HG03135 (cell line): ENCODE results near the gene MLEC.

Experiments
- ATAC-seq: cut with Tn5 transposase; IDR thresholded peaks from one replicate; pipeline ENCODE4 v1.9.1; 2021; ENCODE audit warnings: mild to moderate bottlenecking, moderate library complexity; ENCODE audit not compliant: unreplicated experiment

The MLEC gene

DNA sequence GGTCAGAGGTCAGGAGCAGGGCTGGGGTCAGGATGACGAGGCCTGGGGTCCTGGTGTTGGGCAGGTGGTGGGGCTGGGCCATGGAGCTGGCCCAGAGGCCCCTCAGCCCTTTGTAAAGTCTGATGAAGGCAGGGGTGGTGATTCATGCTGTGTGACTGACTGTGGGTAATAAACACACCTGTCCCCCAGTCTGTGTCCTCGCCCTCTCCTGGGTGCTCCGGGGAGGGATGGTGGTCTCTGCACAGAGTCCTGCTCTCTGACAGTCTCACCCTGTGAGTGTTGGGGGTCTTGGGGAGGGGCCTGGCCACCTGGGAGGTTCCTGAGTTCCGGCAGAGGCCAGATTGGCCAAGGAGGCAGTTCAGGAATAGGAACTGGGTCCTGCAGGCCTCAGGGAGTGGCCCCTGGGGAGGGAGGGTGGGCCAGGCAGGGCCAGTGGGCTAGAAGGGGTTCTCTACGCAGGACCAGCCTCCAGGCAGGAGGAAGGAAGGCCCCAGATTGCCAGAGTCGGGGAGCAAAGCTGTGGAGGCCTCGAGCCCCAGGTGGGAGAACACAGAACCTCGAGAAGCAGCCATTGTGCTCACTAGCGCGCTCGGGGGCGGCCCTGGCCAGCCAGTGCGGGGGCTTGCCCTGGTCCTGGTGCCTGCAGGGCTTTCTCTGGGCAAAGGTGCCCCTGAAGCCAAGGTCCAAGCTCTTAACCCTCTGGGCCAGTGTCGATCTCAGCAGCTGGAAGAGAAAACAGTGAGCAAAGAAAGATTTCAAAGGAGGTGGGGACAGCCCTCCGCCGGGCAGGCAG is 53.1 kb downstream of the MLEC start:
- no peak for ATAC-seq

DNA sequence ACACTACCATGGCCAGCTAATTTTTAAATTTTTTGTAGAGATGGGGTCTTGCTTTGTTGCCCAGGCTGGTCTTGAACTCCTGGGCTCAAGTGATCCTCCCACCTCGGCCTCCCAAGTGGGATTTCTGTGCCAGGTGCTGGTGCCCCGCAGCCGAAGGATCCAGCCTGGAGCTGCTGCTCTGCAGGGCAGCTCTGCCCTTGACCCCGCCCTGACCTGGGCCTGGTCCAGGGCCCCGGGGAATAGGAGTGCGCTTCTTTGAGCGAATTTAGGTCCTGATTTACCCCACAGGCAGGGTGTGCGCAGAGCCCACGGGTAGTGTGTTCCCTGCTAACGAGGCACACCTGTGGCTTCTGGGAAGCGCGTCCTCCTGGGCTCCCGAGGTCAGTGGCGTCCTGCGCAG is 53.9 kb downstream of the MLEC start:
- no peak for ATAC-seq

DNA sequence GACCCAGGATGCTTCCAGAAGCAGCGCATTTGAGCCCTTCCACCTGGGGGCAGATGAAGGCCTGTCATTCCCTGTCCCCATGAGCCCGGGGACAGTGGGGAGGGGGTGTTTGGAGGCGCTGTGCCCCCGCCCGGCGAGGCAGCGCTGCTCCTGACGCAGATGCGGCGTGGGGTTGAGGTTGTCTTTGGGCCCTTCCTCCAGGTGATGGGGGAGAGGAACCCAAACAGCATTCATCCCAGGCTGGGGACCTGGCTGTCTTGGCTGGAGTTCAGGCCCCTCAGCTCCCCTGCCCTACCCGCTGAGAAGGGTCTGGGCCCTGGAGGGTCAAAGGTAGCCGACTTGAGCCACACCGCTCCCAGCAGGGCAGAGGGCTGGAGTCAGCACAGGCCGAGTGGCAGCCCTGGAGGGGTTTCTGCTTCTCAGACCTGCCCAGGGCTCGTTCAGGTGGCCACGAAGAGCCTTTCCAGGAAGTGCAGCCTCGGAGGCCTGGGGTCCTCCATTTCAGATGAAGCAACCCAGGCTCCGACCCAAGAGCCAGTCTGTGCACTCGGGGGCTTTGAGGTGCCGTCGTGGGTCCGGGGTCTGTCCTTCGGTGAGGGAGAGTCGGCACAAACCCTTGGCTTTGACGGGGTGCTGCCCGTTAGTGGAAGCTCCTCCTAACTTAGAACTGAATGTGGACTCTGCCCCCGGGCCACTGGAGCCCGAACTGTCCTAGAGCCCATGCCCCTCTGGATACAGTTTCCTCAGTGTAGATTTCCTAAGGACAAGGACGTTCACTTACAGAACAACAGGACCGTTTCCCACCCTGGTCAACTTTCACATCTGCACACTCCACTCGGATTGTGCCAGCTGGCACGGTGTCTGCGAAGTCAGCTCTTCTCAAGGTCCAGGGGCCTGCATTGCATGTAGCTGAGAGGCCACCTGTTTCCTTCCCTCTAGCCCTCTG is 54.8 kb downstream of the MLEC start:
- no peak for ATAC-seq

DNA sequence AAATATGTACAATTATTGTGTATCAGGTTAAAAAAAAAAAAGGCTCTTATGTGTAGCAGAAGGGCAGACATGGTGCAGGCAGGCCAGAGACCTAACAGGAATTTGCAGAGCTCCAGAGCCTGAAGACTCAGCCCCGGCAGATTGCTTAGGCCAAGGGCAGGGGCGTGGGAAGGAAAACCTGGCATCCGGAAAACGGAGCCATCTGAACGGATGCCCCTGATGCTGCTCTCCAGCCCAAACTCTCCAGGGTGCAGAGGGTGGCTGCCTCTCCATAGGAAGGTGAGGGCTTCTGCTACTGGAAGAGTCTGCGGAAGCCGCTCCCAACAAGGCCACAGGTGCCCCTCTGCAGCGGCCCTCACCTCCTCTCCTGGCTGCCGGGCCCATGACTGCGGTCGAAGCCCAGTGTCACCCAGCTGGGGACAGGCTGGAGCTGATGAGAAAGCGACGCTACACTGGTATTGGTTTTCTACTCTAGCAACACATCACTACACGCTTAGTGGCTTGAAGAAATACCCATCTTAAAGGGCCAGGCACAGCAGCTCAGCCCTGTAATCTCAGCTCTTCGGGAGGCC is 58.1 kb downstream of the MLEC start:
- no peak for ATAC-seq

DNA sequence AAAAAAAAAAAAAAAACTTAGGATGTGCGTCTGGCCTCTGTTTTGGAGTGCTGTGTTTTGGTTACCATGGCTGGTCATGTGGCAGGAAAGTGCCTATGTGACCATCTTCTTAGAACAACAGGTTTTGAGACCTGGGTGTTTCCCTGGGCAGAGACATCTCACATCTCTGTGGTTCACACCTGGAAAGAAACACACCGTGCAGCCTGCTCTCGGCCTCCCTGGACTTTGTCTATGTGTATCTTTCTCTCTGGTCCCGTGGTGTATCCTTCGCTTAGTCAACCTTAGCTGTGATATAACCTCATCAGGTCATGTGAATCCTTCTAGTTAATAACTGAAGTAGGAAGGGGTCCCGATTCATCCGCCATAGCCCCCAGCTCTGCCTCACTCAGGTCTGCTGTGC is 61.3 kb downstream of the MLEC start:
- no peak for ATAC-seq

DNA sequence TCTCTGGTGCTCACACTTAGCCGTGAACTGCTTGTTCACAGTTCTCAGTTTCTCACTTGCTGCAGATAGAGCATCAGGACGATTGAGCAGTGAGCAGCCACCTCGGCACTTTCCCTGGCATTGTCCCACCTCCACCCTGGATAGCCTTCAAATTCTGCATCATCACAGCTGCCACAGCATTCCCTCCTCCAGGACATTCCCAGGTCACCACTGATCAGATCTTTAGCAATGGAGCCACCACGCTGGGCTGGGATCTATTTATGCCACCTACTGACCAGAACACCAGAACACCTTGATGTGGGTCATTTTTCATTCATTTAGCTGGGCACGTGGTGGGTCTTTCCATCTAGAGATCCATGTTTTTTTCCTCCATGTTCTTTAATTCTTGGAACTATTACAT is 62.3 kb downstream of the MLEC start:
- no peak for ATAC-seq

DNA sequence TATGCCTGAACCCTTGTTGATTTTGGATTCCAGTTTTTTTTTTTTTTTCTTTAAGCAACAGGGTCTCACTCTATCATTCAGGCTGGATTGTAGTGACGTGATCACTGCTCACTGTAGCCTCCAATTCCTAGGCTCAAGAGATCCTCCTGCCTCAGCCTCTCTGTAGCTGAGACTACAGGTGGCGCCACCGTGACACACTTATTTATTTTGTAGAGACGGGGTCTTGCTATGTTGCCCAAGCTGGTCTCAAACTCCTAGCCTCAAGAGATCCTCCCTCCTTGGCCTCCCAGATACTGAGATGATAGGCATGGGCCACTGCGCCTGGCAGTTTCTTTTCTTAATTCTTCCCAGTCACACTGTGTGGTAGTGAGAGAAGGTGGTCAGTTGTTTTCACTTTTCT is 63.9 kb downstream of the MLEC start:
- ATAC-seq = no peak

DNA sequence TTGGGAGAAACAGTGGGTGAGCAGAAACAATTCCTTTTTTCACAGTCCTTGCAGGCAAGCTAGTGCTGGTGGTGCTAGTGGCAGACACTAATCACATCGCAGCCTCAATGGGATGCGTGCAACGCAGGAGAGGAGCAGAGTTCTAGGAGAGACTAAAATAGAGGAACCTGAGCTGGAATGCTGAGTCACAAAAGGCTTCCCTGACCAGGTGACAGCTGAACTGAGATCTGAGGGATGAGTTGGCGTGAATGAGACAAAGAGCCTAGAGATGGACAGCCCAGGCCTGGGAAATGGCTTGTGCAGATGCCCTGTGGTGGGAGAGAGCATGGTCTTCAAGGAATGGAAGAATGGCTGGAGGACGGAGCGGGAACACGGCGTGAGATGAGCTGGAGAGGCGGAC is 64.4 kb downstream of the MLEC start:
- no peak for ATAC-seq
